Neural cell (in vitro differentiated cells): ENCODE measurements around the gene PCDH18.

Source experiments
- EP300 ChIP-seq: fragments of 450-650 bp; conservative IDR thresholded peaks from 2 replicates; pipeline ENCODE4 v1.6.1; 2014; ENCODE audit warnings: antibody characterized with exemption, mild to moderate bottlenecking, moderate library complexity; ENCODE audit not compliant: poor library complexity, severe bottlenecking
- EZH2 ChIP-seq: fragments of 200-600, 300-800 bp; shearing (Covaris generic), sonication (generic); IDR thresholded peaks from 2 replicates; pipeline ENCODE4 v1.6.1; 2014; ENCODE audit warnings: antibody characterized with exemption, low read length, borderline replicate concordance, mild to moderate bottlenecking; ENCODE audit not compliant: insufficient read depth, poor library complexity, severe bottlenecking
- POLR2AphosphoS5 ChIP-seq: IDR thresholded peaks from 2 replicates; pipeline ENCODE4 v1.6.1; 2012
- RAD21 ChIP-seq: fragments of 450-650 bp; conservative IDR thresholded peaks from 2 replicates; pipeline ENCODE4 v1.6.1; 2014; ENCODE audit warnings: antibody characterized with exemption, mild to moderate bottlenecking, moderate library complexity
- TAF1 ChIP-seq: IDR thresholded peaks from 2 replicates; pipeline ENCODE4 v1.6.1; 2012; ENCODE audit warnings: low read depth
- TF ChIP-seq, protein P1 (sequence below): fragments of 450-650 bp; IDR thresholded peaks from 2 replicates; pipeline ENCODE4 v1.5.1; 2014; ENCODE audit warnings: antibody characterized with exemption, mild to moderate bottlenecking, moderate library complexity; ENCODE audit not compliant: poor library complexity, severe bottlenecking
- TF ChIP-seq, protein P2 (sequence below): IDR thresholded peaks from 2 replicates; pipeline ENCODE4 v1.6.1; 2012; ENCODE audit warnings: borderline replicate concordance

DNA sequence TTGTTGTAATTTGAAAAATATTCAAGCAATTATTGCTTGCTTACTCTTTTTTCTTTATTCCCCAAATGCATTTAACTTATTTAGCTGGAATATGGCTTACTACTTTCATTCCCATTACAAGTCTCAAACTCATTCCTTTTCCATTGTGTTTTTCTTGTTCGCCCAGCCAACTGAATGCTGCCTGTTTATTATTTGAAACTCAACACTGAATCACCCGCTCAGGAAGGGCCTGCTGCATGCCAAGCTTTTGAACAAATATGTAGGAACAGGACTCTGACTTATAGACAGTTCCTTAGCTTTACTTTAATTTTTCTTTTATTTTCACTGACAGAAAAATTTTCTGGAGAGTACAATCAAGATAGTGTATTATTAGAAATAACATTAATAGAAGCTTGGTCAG lies 12.9 kb downstream of the PCDH18 start:
- TF ChIP-seq TAF1 (no peak), EP300 (no peak), POLR2AphosphoS5 (no peak), RAD21 (no peak), EZH2 (no peak)
- TF ChIP-seq, protein P1, sequence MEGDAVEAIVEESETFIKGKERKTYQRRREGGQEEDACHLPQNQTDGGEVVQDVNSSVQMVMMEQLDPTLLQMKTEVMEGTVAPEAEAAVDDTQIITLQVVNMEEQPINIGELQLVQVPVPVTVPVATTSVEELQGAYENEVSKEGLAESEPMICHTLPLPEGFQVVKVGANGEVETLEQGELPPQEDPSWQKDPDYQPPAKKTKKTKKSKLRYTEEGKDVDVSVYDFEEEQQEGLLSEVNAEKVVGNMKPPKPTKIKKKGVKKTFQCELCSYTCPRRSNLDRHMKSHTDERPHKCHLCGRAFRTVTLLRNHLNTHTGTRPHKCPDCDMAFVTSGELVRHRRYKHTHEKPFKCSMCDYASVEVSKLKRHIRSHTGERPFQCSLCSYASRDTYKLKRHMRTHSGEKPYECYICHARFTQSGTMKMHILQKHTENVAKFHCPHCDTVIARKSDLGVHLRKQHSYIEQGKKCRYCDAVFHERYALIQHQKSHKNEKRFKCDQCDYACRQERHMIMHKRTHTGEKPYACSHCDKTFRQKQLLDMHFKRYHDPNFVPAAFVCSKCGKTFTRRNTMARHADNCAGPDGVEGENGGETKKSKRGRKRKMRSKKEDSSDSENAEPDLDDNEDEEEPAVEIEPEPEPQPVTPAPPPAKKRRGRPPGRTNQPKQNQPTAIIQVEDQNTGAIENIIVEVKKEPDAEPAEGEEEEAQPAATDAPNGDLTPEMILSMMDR: no peak
- TF ChIP-seq, protein P2, sequence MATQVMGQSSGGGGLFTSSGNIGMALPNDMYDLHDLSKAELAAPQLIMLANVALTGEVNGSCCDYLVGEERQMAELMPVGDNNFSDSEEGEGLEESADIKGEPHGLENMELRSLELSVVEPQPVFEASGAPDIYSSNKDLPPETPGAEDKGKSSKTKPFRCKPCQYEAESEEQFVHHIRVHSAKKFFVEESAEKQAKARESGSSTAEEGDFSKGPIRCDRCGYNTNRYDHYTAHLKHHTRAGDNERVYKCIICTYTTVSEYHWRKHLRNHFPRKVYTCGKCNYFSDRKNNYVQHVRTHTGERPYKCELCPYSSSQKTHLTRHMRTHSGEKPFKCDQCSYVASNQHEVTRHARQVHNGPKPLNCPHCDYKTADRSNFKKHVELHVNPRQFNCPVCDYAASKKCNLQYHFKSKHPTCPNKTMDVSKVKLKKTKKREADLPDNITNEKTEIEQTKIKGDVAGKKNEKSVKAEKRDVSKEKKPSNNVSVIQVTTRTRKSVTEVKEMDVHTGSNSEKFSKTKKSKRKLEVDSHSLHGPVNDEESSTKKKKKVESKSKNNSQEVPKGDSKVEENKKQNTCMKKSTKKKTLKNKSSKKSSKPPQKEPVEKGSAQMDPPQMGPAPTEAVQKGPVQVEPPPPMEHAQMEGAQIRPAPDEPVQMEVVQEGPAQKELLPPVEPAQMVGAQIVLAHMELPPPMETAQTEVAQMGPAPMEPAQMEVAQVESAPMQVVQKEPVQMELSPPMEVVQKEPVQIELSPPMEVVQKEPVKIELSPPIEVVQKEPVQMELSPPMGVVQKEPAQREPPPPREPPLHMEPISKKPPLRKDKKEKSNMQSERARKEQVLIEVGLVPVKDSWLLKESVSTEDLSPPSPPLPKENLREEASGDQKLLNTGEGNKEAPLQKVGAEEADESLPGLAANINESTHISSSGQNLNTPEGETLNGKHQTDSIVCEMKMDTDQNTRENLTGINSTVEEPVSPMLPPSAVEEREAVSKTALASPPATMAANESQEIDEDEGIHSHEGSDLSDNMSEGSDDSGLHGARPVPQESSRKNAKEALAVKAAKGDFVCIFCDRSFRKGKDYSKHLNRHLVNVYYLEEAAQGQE: no peak
